OCI-LY7 (cell line): Measurements from ENCODE around the gene TMEM63A.

ENCODE experiments used
- CTCF ChIP-seq: fragments of 200-600 bp; sonication (generic); conservative IDR thresholded peaks from 2 replicates; pipeline ENCODE4 v1.5.1; 2014; ENCODE audit warnings: mild to moderate bottlenecking, antibody characterized with exemption, low read length, moderate library complexity, mixed read lengths
- EZH2phosphoT487 ChIP-seq: fragments of 200-600 bp; sonication (generic); IDR thresholded peaks from 2 replicates; pipeline ENCODE4 v1.6.1; 2018; ENCODE audit warnings: low read depth, borderline replicate concordance, mild to moderate bottlenecking, mixed run types, antibody characterized with exemption, low read length, moderate library complexity, mixed read lengths

GRCh38 chr1:225845571-225846259 lies 36.5 kb downstream of the TMEM63A start:
- TF ChIP-seq EZH2phosphoT487 (no peak), CTCF (peak; percentile 83)
